HepG2 (cell line): ENCODE measurements around the gene CES3. TPM values are rescaled to one million over a fixed set of nuclear protein-coding genes. Genes with fewer than 3 reads are reported as not detected.
A peak's percentile ranks its signal among the peaks of the same experiment; 100 is the strongest.

Experiments
- ARNT ChIP-seq: fragments of 450-650 bp; IDR thresholded peaks from 2 replicates; pipeline ENCODE4 v1.6.1; 2017
- CEBPB ChIP-seq: IDR thresholded peaks from 2 replicates; pipeline ENCODE4 v1.6.1; 2011; ENCODE audit warnings: low read depth, low read length, improper control_type of control experiment, borderline replicate concordance
- FOXA1 ChIP-seq, 2 experiments: fragments of 450-650 bp in 1 of 2; sonication (generic) in 1 of 2; formaldehyde crosslinking in 1 of 2; IDR thresholded peaks; 2 replicates each; pipeline versions ENCODE4 v1.4.0 to v1.6.1; 2016 to 2020; ENCODE audit warnings: missing genetic modification reagents in 1 of 2
- GABPB1 ChIP-seq: IDR thresholded peaks from 2 replicates; pipeline ENCODE4 v1.6.1; 2016; ENCODE audit warnings: mild to moderate bottlenecking, missing genetic modification reagents, moderate library complexity, missing compliant biosample characterization
- HES4 ChIP-seq: sonication (generic); formaldehyde crosslinking; IDR thresholded peaks from 2 replicates; pipeline ENCODE4 v1.9.0; 2021; ENCODE audit warnings: mild to moderate bottlenecking, missing genetic modification reagents, borderline replicate concordance
- IRF2 ChIP-seq: IDR thresholded peaks from 2 replicates; pipeline ENCODE4 v1.6.1; 2018; ENCODE audit warnings: missing genetic modification reagents, missing compliant biosample characterization
- JARID2 ChIP-seq: sonication (generic); formaldehyde crosslinking; IDR thresholded peaks from 2 replicates; pipeline ENCODE4 v1.8.1; 2023; ENCODE audit warnings: missing genetic modification reagents, inconsistent platforms; ENCODE audit not compliant: insufficient replicate concordance
- MIER3 ChIP-seq: IDR thresholded peaks from 2 replicates; pipeline ENCODE4 v1.6.1; 2016; ENCODE audit warnings: missing compliant biosample characterization, borderline replicate concordance
- POLR2G ChIP-seq: fragments of 200-400 bp; formaldehyde crosslinking; IDR thresholded peaks from 2 replicates; pipeline ENCODE4 v1.6.1; 2018; ENCODE audit warnings: mild to moderate bottlenecking, low read depth, low read length, moderate library complexity
- ZFX ChIP-seq: sonication (generic); formaldehyde crosslinking; IDR thresholded peaks from 2 replicates; pipeline ENCODE4 v1.4.0; 2020; ENCODE audit warnings: mild to moderate bottlenecking, low read depth, missing genetic modification reagents, moderate library complexity
- ZNF180 ChIP-seq: sonication (generic); formaldehyde crosslinking; IDR thresholded peaks from 2 replicates; pipeline ENCODE4 v1.4.0; 2020; ENCODE audit warnings: low read depth, missing genetic modification reagents, borderline replicate concordance
- ZNF333 ChIP-seq: sonication (generic); formaldehyde crosslinking; IDR thresholded peaks from 2 replicates; pipeline ENCODE4 v1.4.0; 2020; ENCODE audit warnings: mild to moderate bottlenecking, missing genetic modification reagents, borderline replicate concordance
- ZNF34 ChIP-seq: sonication (generic); formaldehyde crosslinking; IDR thresholded peaks from 2 replicates; pipeline ENCODE4 v1.4.0; 2020; ENCODE audit warnings: mild to moderate bottlenecking, missing genetic modification reagents, borderline replicate concordance
- ZNF607 ChIP-seq: sonication (generic); formaldehyde crosslinking; IDR thresholded peaks from 2 replicates; pipeline ENCODE4 v1.5.1; 2020; ENCODE audit warnings: missing genetic modification reagents, mild to moderate bottlenecking, borderline replicate concordance
- ZNF720 ChIP-seq: sonication (generic); formaldehyde crosslinking; IDR thresholded peaks from 2 replicates; pipeline ENCODE4 v1.4.0; 2020; ENCODE audit warnings: missing genetic modification reagents
- ZNF749 ChIP-seq: sonication (generic); formaldehyde crosslinking; IDR thresholded peaks from 2 replicates; pipeline ENCODE4 v1.8.0; 2022; ENCODE audit warnings: mild to moderate bottlenecking, missing genetic modification reagents, moderate library complexity, borderline replicate concordance
- polyA plus RNA-seq, 8 experiments: library from polyadenylated mRNA; depleted of rRNA in 3 of 8; stranded (reverse) in 7 of 8; unstranded in 1 of 8; fragments of >200 nt; fragmentation: Illumina TruSeq in 4 of 8; extraction: Trizol in 4 of 8; gene quantifications; 2 replicates each; pipeline versions ENCODE4 v1.2.1 to v1.2.3, GENCODE V29; 2011 to 2016; ENCODE audit warnings: low read depth in 4 of 8, missing spikeins in 1 of 8, mixed read lengths in 1 of 8; ENCODE audit not compliant: insufficient read depth in 1 of 8
- total RNA-seq, 5 experiments: library from RNA; depleted of rRNA; stranded (reverse); fragments of >200 nt; fragmentation: Illumina TruSeq; extraction: Trizol; gene quantifications; 2 replicates each; pipeline ENCODE4 v1.2.3, GENCODE V29; 2016; ENCODE audit warnings: low read depth in 1 of 5
- TF ChIP-seq, protein P1 (sequence below): IDR thresholded peaks from 2 replicates; pipeline ENCODE4 v1.6.1; 2016; ENCODE audit warnings: mild to moderate bottlenecking
- TF ChIP-seq, protein P2 (sequence below): sonication (generic); formaldehyde crosslinking; IDR thresholded peaks from 2 replicates; pipeline ENCODE4 v1.4.0; 2020; ENCODE audit warnings: missing genetic modification reagents, borderline replicate concordance
- TF ChIP-seq, protein P3 (sequence below): sonication (generic); formaldehyde crosslinking; IDR thresholded peaks from 2 replicates; pipeline ENCODE4 v1.8.0; 2022; ENCODE audit warnings: mild to moderate bottlenecking, missing genetic modification reagents
- TF ChIP-seq, protein P4 (sequence below): sonication (generic); formaldehyde crosslinking; IDR thresholded peaks from 2 replicates; pipeline ENCODE4 v1.5.1; 2020; ENCODE audit warnings: missing genetic modification reagents, mild to moderate bottlenecking, borderline replicate concordance
- TF ChIP-seq, protein P5 (sequence below): sonication (generic); formaldehyde crosslinking; IDR thresholded peaks from 2 replicates; pipeline ENCODE4 v1.4.0; 2020; ENCODE audit warnings: missing genetic modification reagents, mild to moderate bottlenecking, borderline replicate concordance
- TF ChIP-seq, protein P6 (sequence below): sonication (generic); formaldehyde crosslinking; IDR thresholded peaks from 2 replicates; pipeline ENCODE4 v1.5.1; 2020; ENCODE audit warnings: mild to moderate bottlenecking, missing genetic modification reagents, moderate library complexity

The CES3 gene
- total and polyA plus RNA-seq, 2 of the 13 experiments (the other 11 are each of a cell fraction or from before 2014, with no cell fraction given) = 6.6 to 17.4 TPM

DNA sequence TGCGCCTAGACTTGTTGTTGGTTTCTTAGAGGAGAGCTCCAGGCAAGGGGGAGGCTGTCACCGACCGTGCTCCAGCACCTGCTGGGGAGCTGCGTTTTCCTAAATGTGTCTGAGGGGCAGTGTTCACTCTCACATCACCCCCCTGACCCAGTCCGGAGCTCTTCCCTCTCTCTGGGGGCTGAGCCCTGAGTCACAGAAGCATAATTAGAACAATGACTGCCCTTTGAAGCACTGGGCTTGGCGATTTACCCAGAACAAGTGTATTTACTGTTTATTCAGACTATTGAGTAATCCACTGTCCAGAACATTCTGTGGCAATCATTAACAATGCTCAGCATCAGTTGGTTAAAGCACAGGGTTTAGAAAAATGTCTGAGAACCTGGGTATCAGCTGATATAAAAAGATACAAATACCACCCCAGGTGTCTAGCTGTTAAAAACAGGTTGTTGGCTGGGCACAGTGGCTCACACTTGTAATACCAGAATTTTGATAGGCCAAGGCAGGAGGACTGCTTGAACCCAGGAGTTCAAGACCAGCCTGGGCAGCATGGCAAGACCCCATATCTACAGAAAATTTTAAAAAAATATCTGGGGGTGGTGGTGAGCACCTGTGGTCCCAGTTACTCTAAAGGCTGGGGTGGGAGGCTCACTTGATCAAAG, 35.4 kb downstream of the CES3 start (continued):
- TF ChIP-seq, protein P1, sequence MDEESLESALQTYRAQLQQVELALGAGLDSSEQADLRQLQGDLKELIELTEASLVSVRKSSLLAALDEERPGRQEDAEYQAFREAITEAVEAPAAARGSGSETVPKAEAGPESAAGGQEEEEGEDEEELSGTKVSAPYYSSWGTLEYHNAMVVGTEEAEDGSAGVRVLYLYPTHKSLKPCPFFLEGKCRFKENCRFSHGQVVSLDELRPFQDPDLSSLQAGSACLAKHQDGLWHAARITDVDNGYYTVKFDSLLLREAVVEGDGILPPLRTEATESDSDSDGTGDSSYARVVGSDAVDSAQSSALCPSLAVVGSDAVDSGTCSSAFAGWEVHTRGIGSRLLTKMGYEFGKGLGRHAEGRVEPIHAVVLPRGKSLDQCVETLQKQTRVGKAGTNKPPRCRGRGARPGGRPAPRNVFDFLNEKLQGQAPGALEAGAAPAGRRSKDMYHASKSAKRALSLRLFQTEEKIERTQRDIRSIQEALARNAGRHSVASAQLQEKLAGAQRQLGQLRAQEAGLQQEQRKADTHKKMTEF (CRISPR knock-in tag) = peak; percentile 78
- peak; percentile 67; the same call in 1 of the 2 replicates for TF ChIP-seq MIER3
- TF ChIP-seq POLR2G = no peak
- TF ChIP-seq ZNF607 (CRISPR knock-in tag) = 0 out of 2 replicates have a peak, but pooled peaks have one; percentile 30
- TF ChIP-seq ZNF749 (CRISPR knock-in tag) = peak; percentile 48; the same call in 1 of the 2 replicates
- TF ChIP-seq, protein P2, sequence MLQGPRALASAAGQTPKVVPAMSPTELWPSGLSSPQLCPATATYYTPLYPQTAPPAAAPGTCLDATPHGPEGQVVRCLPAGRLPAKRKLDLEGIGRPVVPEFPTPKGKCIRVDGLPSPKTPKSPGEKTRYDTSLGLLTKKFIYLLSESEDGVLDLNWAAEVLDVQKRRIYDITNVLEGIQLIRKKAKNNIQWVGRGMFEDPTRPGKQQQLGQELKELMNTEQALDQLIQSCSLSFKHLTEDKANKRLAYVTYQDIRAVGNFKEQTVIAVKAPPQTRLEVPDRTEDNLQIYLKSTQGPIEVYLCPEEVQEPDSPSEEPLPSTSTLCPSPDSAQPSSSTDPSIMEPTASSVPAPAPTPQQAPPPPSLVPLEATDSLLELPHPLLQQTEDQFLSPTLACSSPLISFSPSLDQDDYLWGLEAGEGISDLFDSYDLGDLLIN (CRISPR knock-in tag) = no peak
- no peak for TF ChIP-seq ZNF720 (CRISPR knock-in tag)
- TF ChIP-seq, protein P3, sequence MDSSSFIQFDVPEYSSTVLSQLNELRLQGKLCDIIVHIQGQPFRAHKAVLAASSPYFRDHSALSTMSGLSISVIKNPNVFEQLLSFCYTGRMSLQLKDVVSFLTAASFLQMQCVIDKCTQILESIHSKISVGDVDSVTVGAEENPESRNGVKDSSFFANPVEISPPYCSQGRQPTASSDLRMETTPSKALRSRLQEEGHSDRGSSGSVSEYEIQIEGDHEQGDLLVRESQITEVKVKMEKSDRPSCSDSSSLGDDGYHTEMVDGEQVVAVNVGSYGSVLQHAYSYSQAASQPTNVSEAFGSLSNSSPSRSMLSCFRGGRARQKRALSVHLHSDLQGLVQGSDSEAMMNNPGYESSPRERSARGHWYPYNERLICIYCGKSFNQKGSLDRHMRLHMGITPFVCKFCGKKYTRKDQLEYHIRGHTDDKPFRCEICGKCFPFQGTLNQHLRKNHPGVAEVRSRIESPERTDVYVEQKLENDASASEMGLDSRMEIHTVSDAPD = no peak
- TF ChIP-seq, protein P4, sequence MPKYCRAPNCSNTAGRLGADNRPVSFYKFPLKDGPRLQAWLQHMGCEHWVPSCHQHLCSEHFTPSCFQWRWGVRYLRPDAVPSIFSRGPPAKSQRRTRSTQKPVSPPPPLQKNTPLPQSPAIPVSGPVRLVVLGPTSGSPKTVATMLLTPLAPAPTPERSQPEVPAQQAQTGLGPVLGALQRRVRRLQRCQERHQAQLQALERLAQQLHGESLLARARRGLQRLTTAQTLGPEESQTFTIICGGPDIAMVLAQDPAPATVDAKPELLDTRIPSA = no peak
- TF ChIP-seq HES4 (CRISPR knock-in tag) = no peak
- 0 out of 2 replicates have a peak, but pooled peaks have one; percentile 20 for TF ChIP-seq GABPB1 (CRISPR knock-in tag)
- no peak for TF ChIP-seq ZNF333 (CRISPR knock-in tag)
- TF ChIP-seq FOXA1 (IDR thresholded peaks at IDR 0.05) = no peak
- peak; percentile 66 for TF ChIP-seq FOXA1 (CRISPR knock-in tag; IDR thresholded peaks at IDR 0.05)
- TF ChIP-seq IRF2 (CRISPR knock-in tag) = peak; percentile 52; the same call in 1 of the 2 replicates
- no peak for TF ChIP-seq ZNF34 (CRISPR knock-in tag)
- TF ChIP-seq, protein P5, sequence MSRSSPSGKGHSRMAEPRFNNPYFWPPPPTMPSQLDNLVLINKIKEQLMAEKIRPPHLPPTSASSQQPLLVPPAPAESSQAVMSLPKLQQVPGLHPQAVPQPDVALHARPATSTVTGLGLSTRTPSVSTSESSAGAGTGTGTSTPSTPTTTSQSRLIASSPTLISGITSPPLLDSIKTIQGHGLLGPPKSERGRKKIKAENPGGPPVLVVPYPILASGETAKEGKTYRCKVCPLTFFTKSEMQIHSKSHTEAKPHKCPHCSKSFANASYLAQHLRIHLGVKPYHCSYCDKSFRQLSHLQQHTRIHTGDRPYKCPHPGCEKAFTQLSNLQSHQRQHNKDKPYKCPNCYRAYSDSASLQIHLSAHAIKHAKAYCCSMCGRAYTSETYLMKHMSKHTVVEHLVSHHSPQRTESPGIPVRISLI = no peak
- TF ChIP-seq, protein P6, sequence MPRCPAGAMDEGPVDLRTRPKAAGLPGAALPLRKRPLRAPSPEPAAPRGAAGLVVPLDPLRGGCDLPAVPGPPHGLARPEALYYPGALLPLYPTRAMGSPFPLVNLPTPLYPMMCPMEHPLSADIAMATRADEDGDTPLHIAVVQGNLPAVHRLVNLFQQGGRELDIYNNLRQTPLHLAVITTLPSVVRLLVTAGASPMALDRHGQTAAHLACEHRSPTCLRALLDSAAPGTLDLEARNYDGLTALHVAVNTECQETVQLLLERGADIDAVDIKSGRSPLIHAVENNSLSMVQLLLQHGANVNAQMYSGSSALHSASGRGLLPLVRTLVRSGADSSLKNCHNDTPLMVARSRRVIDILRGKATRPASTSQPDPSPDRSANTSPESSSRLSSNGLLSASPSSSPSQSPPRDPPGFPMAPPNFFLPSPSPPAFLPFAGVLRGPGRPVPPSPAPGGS (CRISPR knock-in tag) = no peak
- no peak for TF ChIP-seq JARID2 (CRISPR knock-in tag)
- no peak; the same call in 1 of the 2 replicates for TF ChIP-seq ZFX
- no peak for TF ChIP-seq ZNF180 (CRISPR knock-in tag)
- no peak for TF ChIP-seq ARNT
- peak; percentile 97 for TF ChIP-seq CEBPB
